ENCODE measurements around the gene PAGE2. TPM values are rescaled to one million over a fixed set of nuclear protein-coding genes. Genes with fewer than 3 reads are reported as not detected.

PAGE2 gene
- total and polyA plus RNA-seq, 9 of the 15 experiments (the other 6 are each of a cell fraction or from before 2014, with no cell fraction given), result 0.40 to 3.7 (median 1.5) TPM; not detected in 1

DNA sequence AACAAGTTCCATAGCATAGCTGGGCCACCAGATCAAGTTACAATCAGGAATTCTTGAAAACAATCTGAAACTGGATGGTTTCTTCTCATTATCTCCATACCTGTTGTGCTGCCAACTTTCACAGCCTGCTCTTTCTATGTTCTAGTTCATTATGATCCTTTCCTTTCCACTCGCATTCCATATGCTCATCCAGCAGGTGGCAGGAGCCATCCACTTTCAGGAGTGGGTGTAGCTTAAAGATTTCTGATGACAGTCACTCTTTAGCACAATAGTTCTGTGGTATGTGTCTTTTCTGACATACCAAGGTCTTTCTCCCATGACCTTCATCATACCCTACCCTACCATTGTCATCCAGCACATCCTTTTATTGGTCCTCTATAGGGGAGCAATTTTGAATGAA, 46.4 kb downstream of the PAGE2 start:
- Histone ChIP-seq H3K4me1 (replicated peaks in 1 of 2; ENCODE audit: control insufficient read depth in 2 of 2, insufficient read depth in 2 of 2, low read length in 2 of 2) (peaks cover 0 to 3% of the 10 kb centered on the region in 2 experiments; a peak in 1 of 5 replicates), H3K4me3 (no peak overlapping the region), H3K36me3 (ENCODE audit: control insufficient read depth, insufficient read depth, low read length) (no peaks in the 10 kb centered on the region), H3K9ac (ENCODE audit: insufficient read depth in 1 of 2, low read depth in 2 of 2, low read length in 2 of 2) (no peak overlapping the region), H3K4me2 (ENCODE audit: insufficient read depth, low read length) (no peak overlapping the region), H3K27me3 (ENCODE audit: control insufficient read depth in 2 of 2, insufficient read depth in 2 of 2, low read length in 2 of 2) (no peaks in the 10 kb centered on the region), H3K9me3 (replicated peaks; ENCODE audit: control insufficient read depth, insufficient read depth, low read depth, low read length) (no peaks in the 10 kb centered on the region), H3K27ac (ENCODE audit: extremely low read depth, low read depth, low read length) (no peak overlapping the region), H4K20me1 (replicated peaks; ENCODE audit: control insufficient read depth, insufficient read depth, low read length) (no peaks in the 10 kb centered on the region), H3K9me1 (ENCODE audit: control insufficient read depth, insufficient read depth, low read length) (no peaks in the 10 kb centered on the region), H2AFZ (ENCODE audit: low read depth, low read length) (no peak overlapping the region), H3K79me2 (ENCODE audit: control insufficient read depth, insufficient read depth, low read length) (no peaks in the 10 kb centered on the region)
- ChIA-PET CTCF (ENCODE audit: low intra/inter-chr PET ratio) (no interaction called here), POLR2A (interaction anchor here (0.6 to 1.3 kb wide), 3 partner anchors 13 to 105 kb away, joined by 3 to 5 read pairs (median 4); no protein-coding TSS in a partner anchor)
- FAIRE-seq, result peak; percentile 83
- intact Hi-C loops (cut with micrococcal nuclease) (loop anchor here (5.0 to 10.0 kb wide), 2 partner anchors 72 to 210 kb away; no protein-coding TSS in a partner anchor), in situ Hi-C loops (cut with MboI) (loop anchor here (25.0 kb wide), 1 partner anchor 1602 kb away; the partner anchor contains the start of gene NBDY)
- WGBS (ENCODE audit: insufficient coverage, low coverage, missing lambda C conversion rate), result 11% methylated on average over 1 of the region's 1 CpG
- DNase-seq (ENCODE audit: extremely low read depth in 1 of 4, low spot score in 3 of 4), result peak; percentile 10 to 52 (median 20)
- peak; percentile 86 for ATAC-seq
- BruUV-seq (replicated peaks), result no TSS peak
- TF ChIP-seq, protein P1, sequence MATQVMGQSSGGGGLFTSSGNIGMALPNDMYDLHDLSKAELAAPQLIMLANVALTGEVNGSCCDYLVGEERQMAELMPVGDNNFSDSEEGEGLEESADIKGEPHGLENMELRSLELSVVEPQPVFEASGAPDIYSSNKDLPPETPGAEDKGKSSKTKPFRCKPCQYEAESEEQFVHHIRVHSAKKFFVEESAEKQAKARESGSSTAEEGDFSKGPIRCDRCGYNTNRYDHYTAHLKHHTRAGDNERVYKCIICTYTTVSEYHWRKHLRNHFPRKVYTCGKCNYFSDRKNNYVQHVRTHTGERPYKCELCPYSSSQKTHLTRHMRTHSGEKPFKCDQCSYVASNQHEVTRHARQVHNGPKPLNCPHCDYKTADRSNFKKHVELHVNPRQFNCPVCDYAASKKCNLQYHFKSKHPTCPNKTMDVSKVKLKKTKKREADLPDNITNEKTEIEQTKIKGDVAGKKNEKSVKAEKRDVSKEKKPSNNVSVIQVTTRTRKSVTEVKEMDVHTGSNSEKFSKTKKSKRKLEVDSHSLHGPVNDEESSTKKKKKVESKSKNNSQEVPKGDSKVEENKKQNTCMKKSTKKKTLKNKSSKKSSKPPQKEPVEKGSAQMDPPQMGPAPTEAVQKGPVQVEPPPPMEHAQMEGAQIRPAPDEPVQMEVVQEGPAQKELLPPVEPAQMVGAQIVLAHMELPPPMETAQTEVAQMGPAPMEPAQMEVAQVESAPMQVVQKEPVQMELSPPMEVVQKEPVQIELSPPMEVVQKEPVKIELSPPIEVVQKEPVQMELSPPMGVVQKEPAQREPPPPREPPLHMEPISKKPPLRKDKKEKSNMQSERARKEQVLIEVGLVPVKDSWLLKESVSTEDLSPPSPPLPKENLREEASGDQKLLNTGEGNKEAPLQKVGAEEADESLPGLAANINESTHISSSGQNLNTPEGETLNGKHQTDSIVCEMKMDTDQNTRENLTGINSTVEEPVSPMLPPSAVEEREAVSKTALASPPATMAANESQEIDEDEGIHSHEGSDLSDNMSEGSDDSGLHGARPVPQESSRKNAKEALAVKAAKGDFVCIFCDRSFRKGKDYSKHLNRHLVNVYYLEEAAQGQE (IDR thresholded peaks at IDR 0.05; ENCODE audit: borderline replicate concordance), result peak; percentile 73
- TF ChIP-seq, protein P1 (CRISPR knock-in tag; IDR thresholded peaks at IDR 0.05; ENCODE audit: low read depth), result no peak
- no peak for TF ChIP-seq ZC3H4 (CRISPR knock-in tag; IDR thresholded peaks at IDR 0.05; ENCODE audit: borderline replicate concordance)
